HG02798 (cell line): ENCODE results near the gene CCZ1.
"Not testable (repeated sequence)": the region's sequence is repeated elsewhere in the genome, so short reads cannot be mapped to it uniquely, and the experiment has no call there.

ENCODE experiments used
- ATAC-seq: cut with Tn5 transposase; IDR thresholded peaks from one replicate; pipeline ENCODE4 v1.9.1; 2021; ENCODE audit warnings: mild to moderate bottlenecking; ENCODE audit not compliant: unreplicated experiment, poor library complexity

Gene CCZ1

GRCh38 chr7:5904726-5905125, 6.2 kb downstream of the CCZ1 start:
- ATAC-seq: not testable (repeated sequence)

- ATAC-seq: not testable (repeated sequence)
Measured at GRCh38 chr7:5908835-5909234, 10.3 kb downstream of the CCZ1 start.

- not testable (repeated sequence) for ATAC-seq
Measured at GRCh38 chr7:5916529-5916928, 18.0 kb downstream of the CCZ1 start.

GRCh38 chr7:5924180-5924579, 25.6 kb downstream of the CCZ1 start:
- ATAC-seq: not testable (repeated sequence)

GRCh38 chr7:5924630-5925029, 26.1 kb downstream of the CCZ1 start:
- not testable (repeated sequence) for ATAC-seq

- not testable (repeated sequence) for ATAC-seq
Measured at GRCh38 chr7:5926263-5926870, 27.8 kb downstream of the CCZ1 start.

- ATAC-seq: not testable (repeated sequence)
Measured at GRCh38 chr7:5930290-5930689, 31.8 kb downstream of the CCZ1 start.

- ATAC-seq: not testable (repeated sequence)
Measured at GRCh38 chr7:5931250-5931649, 32.7 kb downstream of the CCZ1 start.

GRCh38 chr7:5931905-5932644, 33.5 kb downstream of the CCZ1 start:
- not testable (repeated sequence) for ATAC-seq

- ATAC-seq: not testable (repeated sequence)
Measured at GRCh38 chr7:5934945-5935450, 36.5 kb downstream of the CCZ1 start.

GRCh38 chr7:5963205-5963604, 64.7 kb downstream of the CCZ1 start:
- ATAC-seq: not testable (repeated sequence)

- ATAC-seq: not testable (repeated sequence)
Measured at GRCh38 chr7:5963810-5964209, 65.3 kb downstream of the CCZ1 start.

- ATAC-seq: not testable (repeated sequence)
Measured at GRCh38 chr7:5970347-5970911, 71.9 kb downstream of the CCZ1 start, which contains the start of gene RSPH10B. Gene RSPH10B (minus strand): TSS chr7:5970689. CDS start chr7:5967116, 3,573 bp downstream.

GRCh38 chr7:5973580-5973979, 75.0 kb downstream of the CCZ1 start:
- ATAC-seq: not testable (repeated sequence)
